Mesendoderm (in vitro differentiated cells): ENCODE data around the gene NEK6. TPM values are rescaled to one million over a fixed set of nuclear protein-coding genes. Genes with fewer than 3 reads are reported as not detected.

ENCODE experiments used
- DNase-seq: peaks from one replicate; pipeline ENCODE4 v3.0.0; 2013
- H2AK5ac ChIP-seq: 2 replicates; pipeline ENCODE4 v1.6.1; 2013; ENCODE audit warnings: low read length, inconsistent platforms
- H2BK120ac ChIP-seq: 2 replicates; pipeline ENCODE4 v1.6.1; 2013; ENCODE audit warnings: low read depth, mild to moderate bottlenecking, low read length, moderate library complexity, mixed read lengths
- H2BK15ac ChIP-seq: replicated peaks from 2 replicates; pipeline ENCODE4 v1.6.1; 2013; ENCODE audit warnings: low read depth, mild to moderate bottlenecking, moderate library complexity
- H2BK5ac ChIP-seq: 2 replicates; pipeline ENCODE4 v1.6.1; 2013; ENCODE audit warnings: low read length, inconsistent platforms
- H3K18ac ChIP-seq: 2 replicates; pipeline ENCODE4 v1.6.1; 2013; ENCODE audit warnings: mild to moderate bottlenecking, low read length, mixed read lengths
- H3K23ac ChIP-seq: one replicate; pipeline ENCODE4 v1.6.1; 2013; ENCODE audit warnings: low read length
- H3K27ac ChIP-seq: 2 replicates; pipeline ENCODE4 v1.5.1; 2013; ENCODE audit warnings: low read depth, mild to moderate bottlenecking, inconsistent platforms, low read length, moderate library complexity
- H3K27me3 ChIP-seq: 2 replicates; pipeline ENCODE4 v1.6.1; 2013; ENCODE audit warnings: low read length, control low read depth, mild to moderate bottlenecking, inconsistent platforms; ENCODE audit not compliant: insufficient read depth, poor library complexity
- H3K36me3 ChIP-seq: 2 replicates; pipeline ENCODE4 v1.6.1; 2013; ENCODE audit warnings: low read length, inconsistent platforms; ENCODE audit not compliant: control insufficient read depth, insufficient read depth
- H3K4ac ChIP-seq: one replicate; pipeline ENCODE4 v1.6.1; 2013; ENCODE audit warnings: low read depth, mild to moderate bottlenecking, low read length, moderate library complexity
- H3K4me1 ChIP-seq: 2 replicates; pipeline ENCODE4 v1.6.1; 2013; ENCODE audit warnings: low read depth, low read length, inconsistent platforms; ENCODE audit not compliant: control insufficient read depth
- H3K4me2 ChIP-seq: 2 replicates; pipeline ENCODE4 v1.6.1; 2013; ENCODE audit warnings: low read length
- H3K4me3 ChIP-seq: 2 replicates; pipeline ENCODE4 v1.5.1; 2013; ENCODE audit warnings: mild to moderate bottlenecking, low read length
- H3K56ac ChIP-seq: one replicate; pipeline ENCODE4 v1.6.1; 2013; ENCODE audit warnings: low read length
- H3K79me1 ChIP-seq: 2 replicates; pipeline ENCODE4 v1.6.1; 2013; ENCODE audit warnings: low read length, inconsistent platforms
- H3K79me2 ChIP-seq: 2 replicates; pipeline ENCODE4 v1.6.1; 2013; ENCODE audit warnings: mild to moderate bottlenecking, low read length; ENCODE audit not compliant: control insufficient read depth, insufficient read depth
- H3K9ac ChIP-seq: 2 replicates; pipeline ENCODE4 v1.6.1; 2013; ENCODE audit warnings: low read length, inconsistent platforms
- H4K5ac ChIP-seq: one replicate; pipeline ENCODE4 v1.6.1; 2013; ENCODE audit warnings: low read length
- H4K8ac ChIP-seq: one replicate; pipeline ENCODE4 v1.6.1; 2013; ENCODE audit warnings: low read depth, mild to moderate bottlenecking, control low read depth, low read length, moderate library complexity
- WGBS: extraction: QIAGEN DNeasy Blood & Tissue Kit; methylation state at CpG from one replicate; pipeline ENCODE4 v1.1.7; 2013; ENCODE audit warnings: low lambda C conversion rate, missing lambda C conversion rate; ENCODE audit not compliant: insufficient coverage; ENCODE audit errors: extremely low coverage; 5-methylcytosine and 5-hydroxymethylcytosine counted together
- polyA plus RNA-seq, 2 experiments: library from polyadenylated mRNA; stranded (reverse); fragments of 200-250 nt; gene quantifications; one replicate each; pipeline ENCODE4 v1.2.3, GENCODE V29; 2013

The NEK6 gene
- 12.8 TPM for polyA plus RNA-seq (2013, experiment 1 of 2)
- 13.7 TPM for polyA plus RNA-seq (2013, experiment 2 of 2)

GRCh38 chr9:124257844-124258606, at the start of gene NEK6:
Gene NEK6 (plus strand): TSS chr9:124257949. CDS start chr9:124301965, 44,016 bp downstream.
- Histone ChIP-seq H2BK5ac (peak within 1 kb of the TSS; percentile 23), H3K56ac (peak within 1 kb of the TSS; percentile 96), H3K23ac (peak within 1 kb of the TSS; percentile 59), H3K4ac (peak within 1 kb of the TSS; percentile 64), H4K8ac (no peak within 1 kb of the TSS), H3K4me1 (peaks cover 9% of the 10 kb centered on the region), H3K79me2 (peaks cover 13% of the 10 kb centered on the region), H2BK15ac (no peak within 1 kb of the TSS), H2BK120ac (no peak within 1 kb of the TSS), H3K36me3 (no peaks in the 10 kb centered on the region), H3K27me3 (no peaks in the 10 kb centered on the region), H2AK5ac (no peak within 1 kb of the TSS), H3K4me3 (peak within 1 kb of the TSS; percentile 66), H3K27ac (peak within 1 kb of the TSS; percentile 40), H4K5ac (no peak within 1 kb of the TSS), H3K9ac (peak within 1 kb of the TSS; percentile 85), H3K4me2 (peak within 1 kb of the TSS; percentile 72), H3K18ac (peak within 1 kb of the TSS; percentile 91), H3K79me1 (peaks cover 7% of the 10 kb centered on the region)
- no CpG with 5 or more reads among the region's 116 CpGs for WGBS
- DNase-seq = no peak

- H3K79me1 ChIP-seq = no peaks in the 10 kb centered on the region
- H3K4me3 ChIP-seq = no peak overlapping the region
- no peak overlapping the region for H3K4me2 ChIP-seq
- H4K8ac ChIP-seq = no peak overlapping the region
- no peak overlapping the region for H3K18ac ChIP-seq
- H2BK120ac ChIP-seq = no peak overlapping the region
- H3K27me3 ChIP-seq = no peaks in the 10 kb centered on the region
- no peak for DNase-seq
- H3K27ac ChIP-seq = no peak overlapping the region
- no peak overlapping the region for H3K9ac ChIP-seq
- no peak overlapping the region for H3K56ac ChIP-seq
- H2BK15ac ChIP-seq = no peak overlapping the region
- H2BK5ac ChIP-seq = no peak overlapping the region
- H3K4me1 ChIP-seq = no peaks in the 10 kb centered on the region
- no peak overlapping the region for H2AK5ac ChIP-seq
- no peaks in the 10 kb centered on the region for H3K79me2 ChIP-seq
- no peak overlapping the region for H4K5ac ChIP-seq
- no peak overlapping the region for H3K23ac ChIP-seq
- WGBS = no CpG with 5 or more reads among the region's 3 CpGs
- no peak overlapping the region for H3K4ac ChIP-seq
- no peaks in the 10 kb centered on the region for H3K36me3 ChIP-seq
Observed at GRCh38 chr9:124208571-124208970, 49.2 kb upstream of the NEK6 start.

GRCh38 chr9:124209279-124209678, 48.5 kb upstream of the NEK6 start:
- Histone ChIP-seq H3K56ac (no peak overlapping the region), H4K8ac (no peak overlapping the region), H2BK5ac (no peak overlapping the region), H3K27me3 (no peaks in the 10 kb centered on the region), H3K4me1 (no peaks in the 10 kb centered on the region), H3K4ac (no peak overlapping the region), H2BK15ac (no peak overlapping the region), H3K79me2 (no peaks in the 10 kb centered on the region), H3K27ac (no peak overlapping the region), H2AK5ac (no peak overlapping the region), H3K4me2 (no peak overlapping the region), H3K4me3 (no peak overlapping the region), H3K18ac (no peak overlapping the region), H4K5ac (no peak overlapping the region), H3K36me3 (no peaks in the 10 kb centered on the region), H3K79me1 (no peaks in the 10 kb centered on the region), H3K23ac (no peak overlapping the region), H2BK120ac (no peak overlapping the region), H3K9ac (no peak overlapping the region)
- DNase-seq = peak; percentile 86
- WGBS = no CpG with 5 or more reads among the region's 7 CpGs

GRCh38 chr9:124209774-124210173, 48.0 kb upstream of the NEK6 start:
- Histone ChIP-seq H2BK5ac (no peak overlapping the region), H3K27me3 (no peaks in the 10 kb centered on the region), H3K9ac (no peak overlapping the region), H3K79me2 (no peaks in the 10 kb centered on the region), H3K27ac (no peak overlapping the region), H3K4me1 (no peaks in the 10 kb centered on the region), H4K8ac (no peak overlapping the region), H2AK5ac (no peak overlapping the region), H3K4me2 (no peak overlapping the region), H3K79me1 (no peaks in the 10 kb centered on the region), H3K4me3 (no peak overlapping the region), H3K18ac (no peak overlapping the region), H2BK15ac (no peak overlapping the region), H4K5ac (no peak overlapping the region), H3K4ac (no peak overlapping the region), H3K23ac (no peak overlapping the region), H3K36me3 (no peaks in the 10 kb centered on the region), H2BK120ac (no peak overlapping the region), H3K56ac (no peak overlapping the region)
- whole genome bisulfite sequencing = no CpG with 5 or more reads among the region's 2 CpGs
- no peak for DNase-seq

- Histone ChIP-seq H4K8ac (no peak overlapping the region), H4K5ac (no peak overlapping the region), H3K4me1 (no peaks in the 10 kb centered on the region), H3K27ac (no peak overlapping the region), H3K79me2 (no peaks in the 10 kb centered on the region), H3K9ac (no peak overlapping the region), H2BK120ac (no peak overlapping the region), H2BK5ac (no peak overlapping the region), H2AK5ac (no peak overlapping the region), H3K4me2 (no peak overlapping the region), H3K23ac (no peak overlapping the region), H3K79me1 (no peaks in the 10 kb centered on the region), H2BK15ac (no peak overlapping the region), H3K27me3 (no peaks in the 10 kb centered on the region), H3K4ac (no peak overlapping the region), H3K56ac (no peak overlapping the region), H3K18ac (no peak overlapping the region), H3K4me3 (no peak overlapping the region), H3K36me3 (no peaks in the 10 kb centered on the region)
- DNase-seq = no peak
- no CpG with 5 or more reads among the region's 3 CpGs for WGBS
Observed at GRCh38 chr9:124210697-124211096, 47.1 kb upstream of the NEK6 start.
